ENCODE data around the gene FLT3LG. TPM values are rescaled to one million over a fixed set of nuclear protein-coding genes. Genes with fewer than 3 reads are reported as not detected.
A peak's percentile ranks its signal among the peaks of the same experiment; 100 is the strongest.

Gene FLT3LG
- total and polyA plus RNA-seq, 2 donors from 2014 or later: 7.4 to 12.5 TPM

- Histone ChIP-seq H3K27ac (ENCODE audit: low read depth in 2 of 2, low read length in 2 of 2) (no peak overlapping the region), H3K4me1 (ENCODE audit: control insufficient read depth in 2 of 3, insufficient read depth in 2 of 3, low read depth in 1 of 3, low read length in 3 of 3) (peaks cover 4 to 20% (median 14%) of the 10 kb centered on the region in 3 donors), H3K4me3 (ENCODE audit: low read length in 3 of 3) (peak overlapping the region in 1 of 3 donors; percentile 99), H3K9ac (ENCODE audit: low read length in 3 of 3) (peak overlapping the region in 2 of 3 donors; percentile 21 to 100), H3K9me3 (ENCODE audit: control insufficient read depth in 2 of 3, insufficient read depth in 1 of 3, low read length in 3 of 3) (no peaks in the 10 kb centered on the region), H3K27me3 (ENCODE audit: control insufficient read depth, insufficient read depth, low read length) (no peaks in the 10 kb centered on the region), H3K36me3 (ENCODE audit: control insufficient read depth in 2 of 3, insufficient read depth in 3 of 3, low read length in 3 of 3) (peaks cover 15 to 32% (median 19%) of the 10 kb centered on the region in 3 donors)
- intact Hi-C loops (cut with DNase I): no loop called here
- DNase-seq (peak in 1 of 5 donors; percentile 56), FAIRE-seq (no peak)
- TF ChIP-seq, protein P1, sequence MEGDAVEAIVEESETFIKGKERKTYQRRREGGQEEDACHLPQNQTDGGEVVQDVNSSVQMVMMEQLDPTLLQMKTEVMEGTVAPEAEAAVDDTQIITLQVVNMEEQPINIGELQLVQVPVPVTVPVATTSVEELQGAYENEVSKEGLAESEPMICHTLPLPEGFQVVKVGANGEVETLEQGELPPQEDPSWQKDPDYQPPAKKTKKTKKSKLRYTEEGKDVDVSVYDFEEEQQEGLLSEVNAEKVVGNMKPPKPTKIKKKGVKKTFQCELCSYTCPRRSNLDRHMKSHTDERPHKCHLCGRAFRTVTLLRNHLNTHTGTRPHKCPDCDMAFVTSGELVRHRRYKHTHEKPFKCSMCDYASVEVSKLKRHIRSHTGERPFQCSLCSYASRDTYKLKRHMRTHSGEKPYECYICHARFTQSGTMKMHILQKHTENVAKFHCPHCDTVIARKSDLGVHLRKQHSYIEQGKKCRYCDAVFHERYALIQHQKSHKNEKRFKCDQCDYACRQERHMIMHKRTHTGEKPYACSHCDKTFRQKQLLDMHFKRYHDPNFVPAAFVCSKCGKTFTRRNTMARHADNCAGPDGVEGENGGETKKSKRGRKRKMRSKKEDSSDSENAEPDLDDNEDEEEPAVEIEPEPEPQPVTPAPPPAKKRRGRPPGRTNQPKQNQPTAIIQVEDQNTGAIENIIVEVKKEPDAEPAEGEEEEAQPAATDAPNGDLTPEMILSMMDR (IDR thresholded peaks at IDR 0.05; ENCODE audit: borderline replicate concordance, extremely low read depth, insufficient read depth): no peak
Measured at GRCh38 chr19:49497789-49498103, 23.7 kb downstream of the FLT3LG start.

DNA sequence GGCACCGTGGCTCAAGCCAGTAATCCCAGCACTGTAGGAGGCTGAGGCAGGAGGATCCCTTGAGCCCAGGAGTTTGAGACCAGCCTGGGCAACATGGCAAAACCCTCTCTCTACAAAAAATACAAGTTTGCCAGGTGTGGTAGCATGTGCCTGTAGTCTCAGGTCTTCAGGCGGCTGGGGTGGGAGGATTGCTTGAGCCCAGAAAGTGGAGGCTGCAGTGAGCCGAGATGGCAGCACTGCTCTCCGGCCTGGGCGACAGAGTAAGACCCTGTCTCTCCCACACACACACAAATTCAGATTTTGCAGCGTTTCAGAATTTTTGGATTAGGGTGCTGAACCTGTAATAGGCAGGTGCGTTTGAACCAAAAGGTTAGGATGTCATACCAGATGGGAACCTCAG lies 24.5 kb downstream of the FLT3LG start:
- H3K9me3 ChIP-seq (ENCODE audit: control insufficient read depth in 2 of 3, insufficient read depth in 1 of 3, low read length in 3 of 3): no peaks in the 10 kb centered on the region
- peaks cover 4 to 20% (median 14%) of the 10 kb centered on the region in 3 donors for H3K4me1 ChIP-seq (ENCODE audit: control insufficient read depth in 2 of 3, insufficient read depth in 2 of 3, low read depth in 1 of 3, low read length in 3 of 3)
- H3K27ac ChIP-seq (ENCODE audit: low read depth in 2 of 2, low read length in 2 of 2): no peak overlapping the region
- DNase-seq (no peak), FAIRE-seq (no peak)
- no peaks in the 10 kb centered on the region for H3K27me3 ChIP-seq (ENCODE audit: control insufficient read depth, insufficient read depth, low read length)
- no peak overlapping the region for H3K9ac ChIP-seq (ENCODE audit: low read length in 3 of 3)
- H3K36me3 ChIP-seq (ENCODE audit: control insufficient read depth in 2 of 3, insufficient read depth in 3 of 3, low read length in 3 of 3): peaks cover 14 to 28% (median 17%) of the 10 kb centered on the region in 3 donors
- TF ChIP-seq, protein P1 (IDR thresholded peaks at IDR 0.05; ENCODE audit: borderline replicate concordance, extremely low read depth, insufficient read depth): no peak
- H3K4me3 ChIP-seq (ENCODE audit: low read length in 3 of 3): no peak overlapping the region
- intact Hi-C loops (cut with DNase I): no loop called here

- intact Hi-C loops (cut with DNase I): no loop called here
- no peaks in the 10 kb centered on the region for H3K27me3 ChIP-seq (ENCODE audit: control insufficient read depth, insufficient read depth, low read length)
- TF ChIP-seq, protein P1 (IDR thresholded peaks at IDR 0.05; ENCODE audit: borderline replicate concordance, extremely low read depth, insufficient read depth): no peak
- DNase-seq: no peak
- no peak overlapping the region for H3K27ac ChIP-seq (ENCODE audit: low read depth in 2 of 2, low read length in 2 of 2)
- H3K36me3 ChIP-seq (ENCODE audit: control insufficient read depth in 2 of 3, insufficient read depth in 3 of 3, low read length in 3 of 3): peaks cover 14 to 28% (median 17%) of the 10 kb centered on the region in 3 donors
- no peak for FAIRE-seq
- H3K9ac ChIP-seq (ENCODE audit: low read length in 3 of 3): no peak overlapping the region
- no peak overlapping the region for H3K4me3 ChIP-seq (ENCODE audit: low read length in 3 of 3)
- no peaks in the 10 kb centered on the region for H3K9me3 ChIP-seq (ENCODE audit: control insufficient read depth in 2 of 3, insufficient read depth in 1 of 3, low read length in 3 of 3)
- H3K4me1 ChIP-seq (ENCODE audit: control insufficient read depth in 2 of 3, insufficient read depth in 2 of 3, low read depth in 1 of 3, low read length in 3 of 3): peaks cover 4 to 20% (median 14%) of the 10 kb centered on the region in 3 donors
Measured at GRCh38 chr19:49499030-49499670, 25.1 kb downstream of the FLT3LG start.

All from kidney (tissue), 14 donors.